Activated CD8-positive, alpha-beta T cell treated with anti-CD3 and anti-CD28 coated beads for 36 hours (primary cell): Measurements from ENCODE around the gene COX19. TPM values are rescaled to one million over a fixed set of nuclear protein-coding genes. Genes with fewer than 3 reads are reported as not detected.
A peak's percentile ranks its signal among the peaks of the same experiment; 100 is the strongest.

Experiments
- ATAC-seq: fragments of 200-7000 bp; cut with Tn5 transposase; one replicate; pipeline ENCODE4 v1.10.0; 2021; ENCODE audit warnings: mild to moderate bottlenecking, moderate library complexity
- CTCF ChIA-PET: fragments of 350-600 bp; sonication (Branson Sonifier 250); formaldehyde crosslinking; loops from one replicate; lab custom pipeline; 2021; ENCODE audit warnings: antibody characterized with exemption; lab: Charles Lee
- POLR2A ChIA-PET: fragments of 350-600 bp; sonication (Branson Sonifier 250); formaldehyde crosslinking; loops from one replicate; lab custom pipeline; 2021; ENCODE audit warnings: antibody characterized with exemption; lab: Charles Lee
- DNase-seq: peaks from one replicate; pipeline ENCODE4 v3.0.0-alpha.2; 2020
- H3K27ac Mint-ChIP-seq: one replicate; pipeline ENCODE4 v1.8.0; 2021; ENCODE audit warnings: mild to moderate bottlenecking, mixed read lengths
- H3K27me3 Mint-ChIP-seq: one replicate; pipeline ENCODE4 v1.8.0; 2021; ENCODE audit warnings: mixed read lengths
- H3K36me3 Mint-ChIP-seq: one replicate; pipeline ENCODE4 v1.8.0; 2021; ENCODE audit warnings: low read depth, mixed read lengths
- H3K4me1 Mint-ChIP-seq: one replicate; pipeline ENCODE4 v1.8.0; 2021; ENCODE audit warnings: low read depth, mixed read lengths
- H3K4me3 Mint-ChIP-seq: one replicate; pipeline ENCODE4 v1.8.0; 2021; ENCODE audit warnings: mild to moderate bottlenecking, moderate library complexity, mixed read lengths
- H3K9me3 Mint-ChIP-seq: one replicate; pipeline ENCODE4 v1.8.0; 2021; ENCODE audit warnings: mixed read lengths
- CTCF ChIP-seq: fragments of 200-600 bp; IDR thresholded peaks from one replicate; pipeline ENCODE4 v1.8.0; 2022; ENCODE audit warnings: antibody characterized with exemption, mild to moderate bottlenecking
- intact Hi-C: fragments of 100-400 bp; cut with micrococcal nuclease; formaldehyde crosslinking; loops from one replicate; pipeline ENCODE4 v1.10.0; 2022
- total RNA-seq, 2 experiments: library from RNA; stranded (reverse); gene quantifications; one replicate each; pipeline ENCODE4 v1.2.3, GENCODE V29; 2021

The COX19 gene
- total RNA-seq, 2 experiments from 2014 or later: 15.5 to 18.0 TPM

DNA sequence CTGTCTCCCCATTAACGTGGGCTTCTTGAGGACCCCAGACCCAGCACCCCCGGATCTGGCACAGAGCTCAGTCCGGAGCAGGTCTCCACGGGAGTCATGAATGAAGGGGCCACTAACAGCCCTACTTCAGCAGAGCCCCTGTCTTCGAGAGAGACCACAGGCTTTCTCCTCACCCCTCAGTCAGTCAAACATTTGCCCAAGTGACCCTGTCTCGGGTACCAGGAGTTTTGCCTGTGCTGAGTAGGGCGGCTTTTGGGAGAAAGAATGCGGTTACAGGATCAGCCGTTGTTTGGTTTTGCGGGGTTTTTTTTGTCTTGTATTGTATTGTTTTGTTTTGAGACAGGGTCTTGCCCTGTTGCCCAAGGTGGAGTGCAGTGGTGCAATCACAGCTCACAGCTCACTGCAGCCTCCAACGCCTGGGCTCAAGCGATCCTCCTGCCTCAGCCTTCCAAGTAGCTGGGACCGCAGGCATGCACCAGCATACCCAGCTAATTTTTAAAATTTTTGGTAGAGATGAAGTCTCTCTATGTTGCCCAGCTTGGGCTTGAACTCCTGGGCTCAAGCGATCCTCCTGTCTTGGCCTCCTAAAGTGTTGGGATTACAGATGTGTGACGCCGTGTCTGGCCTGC lies 37.4 kb downstream of the COX19 start:
- H3K9me3 Mint-ChIP-seq: peaks cover 18% of the 10 kb centered on the region
- TF ChIP-seq CTCF: no peak
- DNase-seq (no peak), ATAC-seq (no peak)
- ChIA-PET POLR2A (interaction anchor here (0.6 to 2.1 kb wide), 2 partner anchors 15 to 1417 kb away, joined by 3 to 8 read pairs; partner anchors contain the start of gene EIF3B), CTCF (interaction anchor here (0.7 to 2.1 kb wide), 3 partner anchors 11 to 30 kb away, joined by 3 to 7 read pairs (median 3); no protein-coding TSS in a partner anchor)
- no peaks in the 10 kb centered on the region for H3K27me3 Mint-ChIP-seq
- peak overlapping the region; percentile 46 for H3K27ac Mint-ChIP-seq
- H3K36me3 Mint-ChIP-seq: peaks cover 42% of the 10 kb centered on the region
- no peak overlapping the region for H3K4me3 Mint-ChIP-seq
- intact Hi-C loops: no loop called here
- H3K4me1 Mint-ChIP-seq: peaks cover 47% of the 10 kb centered on the region

DNA sequence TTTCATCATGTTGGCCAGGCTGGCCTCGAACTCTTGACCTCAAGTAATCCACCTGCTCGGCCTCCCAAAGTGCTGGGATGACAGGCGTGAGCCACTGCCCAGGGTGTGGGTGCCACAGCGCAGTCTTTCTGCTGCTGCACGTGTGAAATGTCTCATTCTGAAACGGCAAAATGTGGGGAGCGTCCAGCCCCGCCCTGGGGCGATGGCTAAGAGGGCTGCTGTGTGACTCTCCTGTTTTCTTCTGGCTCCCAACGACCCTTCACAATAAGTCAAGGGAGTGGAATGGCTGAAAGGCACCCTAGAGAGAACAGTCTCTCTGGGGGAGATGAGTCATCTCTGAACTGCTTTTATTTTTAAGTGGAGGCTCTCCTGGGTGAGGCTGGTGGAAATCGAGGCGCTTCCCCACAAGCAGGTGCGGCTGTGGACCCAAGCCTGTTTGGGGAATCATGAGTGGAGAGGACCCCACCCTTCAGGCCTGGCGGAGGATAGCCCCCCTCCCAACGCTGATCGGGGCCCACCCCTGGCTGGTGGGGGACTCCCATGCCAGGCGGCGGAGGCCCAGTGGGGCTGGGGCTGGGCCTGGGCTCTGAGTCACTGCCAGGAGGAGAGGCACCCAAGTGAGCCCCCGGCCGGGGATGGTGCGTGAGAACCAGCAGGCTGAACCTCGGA lies 38.8 kb downstream of the COX19 start:
- no peak for TF ChIP-seq CTCF
- Mint-ChIP-seq H3K9me3 (peaks cover 13% of the 10 kb centered on the region), H3K27ac (peak overlapping the region; percentile 86), H3K4me1 (peaks cover 44% of the 10 kb centered on the region), H3K36me3 (peaks cover 48% of the 10 kb centered on the region), H3K4me3 (peak overlapping the region; percentile 27), H3K27me3 (no peaks in the 10 kb centered on the region)
- ChIA-PET POLR2A (no interaction called here), CTCF (no interaction called here)
- DNase-seq: peak; percentile 74
- ATAC-seq: peak; percentile 78
- intact Hi-C loops: no loop called here

DNA sequence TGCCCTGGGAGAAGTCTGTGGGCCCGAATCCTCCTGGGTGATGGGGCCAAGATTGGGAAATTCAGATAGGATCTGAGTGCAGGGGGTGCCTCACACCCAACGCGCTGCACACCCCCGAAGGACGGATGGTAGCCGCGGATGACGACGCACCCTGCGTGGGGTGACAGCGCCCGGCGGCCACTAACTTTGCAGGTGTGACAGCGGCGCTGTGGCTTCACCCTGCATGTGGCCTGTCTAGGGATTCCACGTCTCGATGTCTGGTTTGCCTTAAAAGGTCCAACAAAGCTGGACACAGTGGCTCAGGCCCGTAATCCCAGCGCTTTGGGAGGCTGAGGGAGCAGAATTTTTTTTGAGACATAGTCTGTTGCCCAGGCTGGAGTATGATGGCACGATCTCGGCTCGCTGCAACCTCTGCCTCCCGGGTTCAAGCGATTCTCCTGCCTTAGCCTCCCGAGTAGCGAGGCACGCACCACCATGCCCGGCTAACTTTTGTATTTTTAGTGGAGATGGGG lies 39.4 kb downstream of the COX19 start:
- Mint-ChIP-seq H3K9me3 (peaks cover 11% of the 10 kb centered on the region), H3K27me3 (no peaks in the 10 kb centered on the region), H3K4me1 (peaks cover 44% of the 10 kb centered on the region), H3K4me3 (peak overlapping the region; percentile 27), H3K27ac (peak overlapping the region; percentile 86), H3K36me3 (peaks cover 50% of the 10 kb centered on the region)
- TF ChIP-seq CTCF: no peak
- CTCF ChIA-PET: no interaction called here
- intact Hi-C loops: no loop called here
- POLR2A ChIA-PET: no interaction called here
- DNase-seq (no peak), ATAC-seq (no peak)

DNA sequence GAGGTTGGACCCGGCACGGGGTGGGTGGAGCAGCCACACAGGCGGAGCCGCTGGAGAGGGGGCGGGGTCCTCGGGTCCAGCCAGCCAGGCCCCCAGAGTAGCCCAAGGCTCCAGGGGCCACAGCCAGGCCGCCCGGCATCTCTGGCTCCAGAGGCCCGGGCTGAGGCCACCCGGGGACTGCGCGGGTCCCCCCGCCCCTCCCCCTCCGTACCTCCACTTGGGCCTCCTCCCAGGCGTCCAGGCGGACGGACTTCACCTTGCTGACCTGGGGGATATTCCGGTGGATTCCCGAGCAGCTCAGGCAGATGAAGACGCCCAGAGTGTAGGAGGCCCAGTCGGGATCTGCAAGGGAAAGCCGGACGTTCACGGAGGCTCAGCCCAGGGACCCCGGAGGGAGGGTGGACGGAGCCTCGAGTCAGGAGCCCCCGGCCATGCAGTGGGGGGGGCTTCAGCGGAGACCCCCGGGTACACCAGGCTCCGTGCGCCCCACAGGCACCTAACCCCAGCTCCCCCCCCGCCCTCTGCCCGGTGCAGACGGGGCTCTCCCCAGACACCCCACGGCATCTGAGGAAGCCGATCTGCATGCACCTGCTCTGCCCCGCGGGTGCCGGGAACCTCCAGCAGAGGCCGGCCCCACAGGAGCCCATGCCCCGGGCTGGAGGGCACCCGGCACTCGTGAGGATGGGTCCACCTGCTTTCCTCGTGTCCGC lies 40.0 kb downstream of the COX19 start:
- no peak for TF ChIP-seq CTCF
- ATAC-seq (no peak), DNase-seq (no peak)
- ChIA-PET CTCF (no interaction called here), POLR2A (interaction anchor here (1.1 kb wide), 1 partner anchor 14 kb away, joined by 3 read pairs; no protein-coding TSS in a partner anchor)
- Mint-ChIP-seq H3K27me3 (no peaks in the 10 kb centered on the region), H3K9me3 (peaks cover 7% of the 10 kb centered on the region), H3K27ac (no peak overlapping the region), H3K4me1 (peaks cover 43% of the 10 kb centered on the region), H3K36me3 (peaks cover 50% of the 10 kb centered on the region), H3K4me3 (no peak overlapping the region)
- intact Hi-C loops: no loop called here
